H1 (cell line): ENCODE data around the gene GRHL3.

Experiments
- CTCF ChIP-seq, 3 experiments: IDR thresholded peaks; 1 replicate in 2 of 3; 2 replicates in 1 of 3; pipeline versions ENCODE4 v1.5.1 to v1.6.1; 2011; ENCODE audit warnings: low read length in 3 of 3, mild to moderate bottlenecking in 3 of 3, inconsistent platforms in 2 of 3, low read depth in 1 of 3, moderate library complexity in 1 of 3; ENCODE audit not compliant: insufficient read depth in 1 of 3; ENCODE audit errors: control extremely low read depth in 1 of 3
- POLR2AphosphoS5 ChIP-seq: IDR thresholded peaks from 2 replicates; pipeline ENCODE4 v1.6.1; 2011; ENCODE audit warnings: low read depth, low read length

GRCh38 chr1:24380508-24380907 lies 61.4 kb downstream of the GRHL3 start:
- TF ChIP-seq CTCF (IDR thresholded peaks at IDR 0.05; ENCODE audit: control extremely low read depth in 1 of 3, insufficient read depth in 1 of 3, low read depth in 1 of 3, low read length in 3 of 3), result no peak
- no peak for TF ChIP-seq POLR2AphosphoS5
